Fibroblast of skin of scalp (primary cell): Measurements from ENCODE around the gene EDARADD.

ENCODE experiments used
- DNase-seq: peaks from one replicate; pipeline ENCODE4 v3.0.0-alpha.2; 2013

The EDARADD gene

GRCh38 chr1:236394879-236395229 lies 768 bp downstream of the EDARADD start:
- no peak for DNase-seq

GRCh38 chr1:236395230-236395946 lies 1.3 kb downstream of the EDARADD start:
- peak; percentile 20 for DNase-seq

GRCh38 chr1:236395947-236396664 lies 2.0 kb downstream of the EDARADD start:
- no peak for DNase-seq

- DNase-seq, result no peak
Observed at GRCh38 chr1:236396665-236397043, 2.6 kb downstream of the EDARADD start.

- DNase-seq, result no peak
Observed at GRCh38 chr1:236397173-236397759, 3.2 kb downstream of the EDARADD start.

- DNase-seq, result no peak
Observed at GRCh38 chr1:236398538-236398937, 4.5 kb downstream of the EDARADD start.

- DNase-seq, result no peak
Observed at GRCh38 chr1:236400061-236400603, 6.0 kb downstream of the EDARADD start.

GRCh38 chr1:236401698-236402097 lies 7.6 kb downstream of the EDARADD start:
- no peak for DNase-seq

GRCh38 chr1:236403905-236404696 lies 10.0 kb downstream of the EDARADD start:
- DNase-seq, result no peak

- no peak for DNase-seq
Observed at GRCh38 chr1:236407059-236407458, 13.0 kb downstream of the EDARADD start.

- no peak for DNase-seq
Observed at GRCh38 chr1:236413688-236414087, 19.6 kb downstream of the EDARADD start.

- no peak for DNase-seq
Observed at GRCh38 chr1:236416165-236416564, 22.1 kb downstream of the EDARADD start.

- no peak for DNase-seq
Observed at GRCh38 chr1:236417336-236417735, 23.2 kb downstream of the EDARADD start.

GRCh38 chr1:236419502-236419901 lies 25.4 kb downstream of the EDARADD start:
- DNase-seq, result no peak

- peak; percentile 23 for DNase-seq
Observed at GRCh38 chr1:236421022-236421421, 26.9 kb downstream of the EDARADD start.

- no peak for DNase-seq
Observed at GRCh38 chr1:236421850-236422516, 27.9 kb downstream of the EDARADD start.

- DNase-seq, result no peak
Observed at GRCh38 chr1:236422517-236422876, 28.4 kb downstream of the EDARADD start.

- DNase-seq, result no peak
Observed at GRCh38 chr1:236425031-236425663, 31.1 kb downstream of the EDARADD start.

- DNase-seq, result no peak
Observed at GRCh38 chr1:236426215-236426614, 32.1 kb downstream of the EDARADD start.

- DNase-seq, result no peak
Observed at GRCh38 chr1:236429715-236430274, 35.7 kb downstream of the EDARADD start.

- no peak for DNase-seq
Observed at GRCh38 chr1:236433819-236434315, 39.8 kb downstream of the EDARADD start.
